H1 (cell line): ENCODE results near the gene SLC35F3. TPM values are rescaled to one million over a fixed set of nuclear protein-coding genes. Genes with fewer than 3 reads are reported as not detected.
"Not testable (repeated sequence)": the region's sequence is repeated elsewhere in the genome, so short reads cannot be mapped to it uniquely, and the experiment has no call there.

ENCODE experiments used
- CTCF ChIA-PET: fragments of 300-600 bp; sonication (Branson Sonifier 250); formaldehyde crosslinking; loops from one replicate; lab custom pipeline; 2021; ENCODE audit not compliant: partially characterized antibody; lab: Charles Lee
- POLR2A ChIA-PET: fragments of 300-600 bp; sonication (Branson Sonifier 250); formaldehyde crosslinking; loops from one replicate; lab custom pipeline; 2021; ENCODE audit warnings: inconsistent platforms; ENCODE audit not compliant: partially characterized antibody; lab: Charles Lee
- DNase-seq, 2 experiments: peaks; one replicate each; pipeline versions ENCODE4 v3.0.0 to v3.0.0-alpha.2; 2010 to 2022; ENCODE audit warnings: low spot score in 2 of 2, low read depth in 1 of 2, mixed read lengths in 1 of 2
- FAIRE-seq: peaks from 2 replicates; lab custom pipeline; 2011; peaks lifted over from hg19 to GRCh38; lab: Jason Lieb, UNC
- H2AFZ ChIP-seq: 2 replicates; pipeline ENCODE4 v1.8.1; 2012; ENCODE audit warnings: low read length, inconsistent platforms
- H2AK5ac ChIP-seq: 2 replicates; pipeline ENCODE4 v1.6.1; 2013; ENCODE audit warnings: low read depth, low read length
- H2BK120ac ChIP-seq: replicated peaks from 2 replicates; pipeline ENCODE3; 2013; ENCODE audit warnings: low read depth, low read length, inconsistent platforms
- H2BK12ac ChIP-seq: 2 replicates; pipeline ENCODE4 v1.6.1; 2013; ENCODE audit warnings: low read depth, low read length
- H2BK15ac ChIP-seq: 2 replicates; pipeline ENCODE4 v1.6.1; 2013; ENCODE audit warnings: low read length
- H2BK20ac ChIP-seq: 2 replicates; pipeline ENCODE4 v1.6.1; 2013; ENCODE audit warnings: low read length
- H2BK5ac ChIP-seq: 2 replicates; pipeline ENCODE4 v1.6.1; 2013; ENCODE audit warnings: low read depth, low read length
- H3K14ac ChIP-seq: 2 replicates; pipeline ENCODE4 v1.6.1; 2013; ENCODE audit warnings: inconsistent platforms; ENCODE audit not compliant: insufficient read length
- H3K18ac ChIP-seq: 2 replicates; pipeline ENCODE4 v1.6.1; 2013; ENCODE audit warnings: low read length; ENCODE audit errors: extremely low read depth
- H3K23ac ChIP-seq: 2 replicates; pipeline ENCODE4 v1.6.1; 2013; ENCODE audit warnings: inconsistent platforms; ENCODE audit not compliant: insufficient read length
- H3K23me2 ChIP-seq: 2 replicates; pipeline ENCODE4 v1.6.1; 2013; ENCODE audit warnings: low read depth, low read length
- H3K27ac ChIP-seq: 2 replicates; pipeline ENCODE4 v1.6.1; 2011; ENCODE audit warnings: low read depth, low read length, inconsistent platforms
- H3K27me3 ChIP-seq, 4 experiments: replicated peaks in 1 of 4; 1 replicate in 1 of 4; 2 replicates in 3 of 4; pipeline versions ENCODE4 v1.6.1 to v1.8.1; 2011 to 2013; ENCODE audit warnings: low read length in 3 of 4, mild to moderate bottlenecking in 3 of 4, inconsistent platforms in 2 of 4, mixed read lengths in 2 of 4, moderate library complexity in 1 of 4; ENCODE audit not compliant: control insufficient read depth in 3 of 4, insufficient read depth in 3 of 4; ENCODE audit errors: extremely low read depth in 1 of 4
- H3K36me3 ChIP-seq, 4 experiments: 2 replicates each; pipeline versions ENCODE4 v1.6.1 to v1.8.1; 2011 to 2013; ENCODE audit warnings: mild to moderate bottlenecking in 4 of 4, low read length in 3 of 4, moderate library complexity in 2 of 4, control low read depth in 1 of 4, inconsistent platforms in 1 of 4; ENCODE audit not compliant: insufficient read depth in 4 of 4, control insufficient read depth in 2 of 4
- H3K4ac ChIP-seq: replicated peaks from 2 replicates; pipeline ENCODE3; 2013; ENCODE audit warnings: low read length, low read depth, mixed read lengths, inconsistent platforms; ENCODE audit not compliant: insufficient read length
- H3K4me1 ChIP-seq, 4 experiments: replicated peaks in 1 of 4; 1 replicate in 1 of 4; 2 replicates in 3 of 4; pipeline versions ENCODE4 v1.6.1 to v1.8.1; 2011 to 2013; ENCODE audit warnings: low read length in 3 of 4, inconsistent platforms in 2 of 4, mixed read lengths in 1 of 4; ENCODE audit not compliant: insufficient read depth in 4 of 4, control insufficient read depth in 3 of 4
- H3K4me2 ChIP-seq, 2 experiments: 2 replicates each; pipeline versions ENCODE4 v1.6.1 to v1.8.1; 2011 to 2013; ENCODE audit warnings: low read depth in 2 of 2, low read length in 2 of 2, control low read depth in 1 of 2, inconsistent platforms in 1 of 2, mild to moderate bottlenecking in 1 of 2; ENCODE audit not compliant: insufficient read depth in 1 of 2
- H3K4me3 ChIP-seq, 4 experiments: fragments of 200-600, 300-600 bp in 1 of 4; sonication (generic), shearing (Covaris generic), sonication (Bioruptor Twin) in 1 of 4; 2 replicates each; pipeline versions ENCODE4 v1.5.1 to v1.8.1; 2011 to 2016; ENCODE audit warnings: low read length in 4 of 4, low read depth in 3 of 4, control low read depth in 2 of 4, inconsistent platforms in 2 of 4, mild to moderate bottlenecking in 2 of 4, mixed read lengths in 1 of 4, moderate library complexity in 1 of 4; ENCODE audit not compliant: insufficient read depth in 2 of 4; ENCODE audit errors: extremely low read depth in 1 of 4
- H3K56ac ChIP-seq: replicated peaks from 2 replicates; pipeline ENCODE3; 2013; ENCODE audit warnings: low read depth, mild to moderate bottlenecking, mixed read lengths, low read length, inconsistent platforms; ENCODE audit not compliant: insufficient read length
- H3K79me1 ChIP-seq: 2 replicates; pipeline ENCODE4 v1.6.1; 2013; ENCODE audit warnings: low read depth, low read length, control low read depth
- H3K79me2 ChIP-seq, 2 experiments: 2 replicates each; pipeline versions ENCODE4 v1.6.1 to v1.8.1; 2012 to 2013; ENCODE audit warnings: low read length in 2 of 2, mild to moderate bottlenecking in 2 of 2, inconsistent platforms in 1 of 2; ENCODE audit not compliant: insufficient read depth in 2 of 2, control insufficient read depth in 1 of 2
- H3K9ac ChIP-seq, 4 experiments: replicated peaks in 1 of 4; 1 replicate in 1 of 4; 2 replicates in 3 of 4; pipeline versions ENCODE4 v1.6.1 to v1.8.1; 2011 to 2013; ENCODE audit warnings: low read depth in 3 of 4, low read length in 3 of 4, control low read depth in 2 of 4, mild to moderate bottlenecking in 2 of 4, moderate library complexity in 2 of 4, inconsistent platforms in 1 of 4; ENCODE audit errors: extremely low read depth in 1 of 4
- H3K9me3 ChIP-seq, 2 experiments: 2 replicates each; pipeline versions ENCODE4 v1.6.1 to v1.8.1; 2012 to 2013; ENCODE audit warnings: mild to moderate bottlenecking in 2 of 2, moderate library complexity in 2 of 2, control low read depth in 1 of 2, inconsistent platforms in 1 of 2, low read depth in 1 of 2, low read length in 1 of 2, mixed read lengths in 1 of 2; ENCODE audit not compliant: insufficient read depth in 2 of 2
- H4K20me1 ChIP-seq, 2 experiments: replicated peaks in 1 of 2; 2 replicates each; pipeline versions ENCODE3 to v1.8.1; 2011 to 2013; ENCODE audit warnings: inconsistent platforms in 2 of 2, low read length in 2 of 2, mild to moderate bottlenecking in 1 of 2; ENCODE audit not compliant: insufficient read depth in 2 of 2, control insufficient read depth in 1 of 2
- H4K5ac ChIP-seq: 2 replicates; pipeline ENCODE4 v1.6.1; 2013; ENCODE audit warnings: low read length, low read depth, mixed read lengths, inconsistent platforms; ENCODE audit not compliant: insufficient read length
- H4K8ac ChIP-seq: 2 replicates; pipeline ENCODE4 v1.8.0; 2013; ENCODE audit warnings: mild to moderate bottlenecking, moderate library complexity, low read length, inconsistent platforms; ENCODE audit not compliant: insufficient read depth; ENCODE audit errors: extremely low read depth
- H4K91ac ChIP-seq: replicated peaks from 2 replicates; pipeline ENCODE3; 2013; ENCODE audit warnings: low read length, mixed read lengths, inconsistent platforms; ENCODE audit not compliant: insufficient read length
- WGBS, 2 experiments: shearing (Covaris generic) in 1 of 2; methylation state at CpG; one replicate each; pipeline versions ENCODE4 v1.1.6 to v1.1.7; 2013 to 2015; ENCODE audit warnings: low lambda C conversion rate in 2 of 2, mixed read lengths in 2 of 2, inconsistent platforms in 1 of 2, low coverage in 1 of 2, missing lambda C conversion rate in 1 of 2; ENCODE audit not compliant: insufficient replicate concordance in 2 of 2, insufficient coverage in 1 of 2, insufficient read length in 1 of 2; ENCODE audit errors: extremely low coverage in 1 of 2, missing lambda C conversion rate in 1 of 2; 5-methylcytosine and 5-hydroxymethylcytosine counted together
- polyA plus RNA-seq, 7 experiments: library from polyadenylated mRNA; depleted of rRNA in 3 of 7; stranded (reverse) in 5 of 7; unstranded in 2 of 7; fragments of >200 nt in 5 of 7; fragments of 200-250 nt in 2 of 7; gene quantifications; 1 replicate in 5 of 7; 2 replicates in 1 of 7; 4 replicates in 1 of 7; pipeline versions ENCODE4 v1.2.1 to v1.2.3, GENCODE V29; 2011 to 2013; ENCODE audit warnings: missing spikeins in 2 of 7, mixed read lengths in 2 of 7
- total RNA-seq: library from RNA; stranded (reverse); fragmentation: NEBNext Ultra II Directional; extraction: Animal tissue kit (Norgen Biotek cat#: 25700); gene quantifications from 2 replicates; pipeline ENCODE4 v1.2.1, GENCODE V29; 2021

The SLC35F3 gene
- total and polyA plus RNA-seq, 2 of the 8 experiments (the other 6 are each of a cell fraction or from before 2014, with no cell fraction given), result 0.78 to 1.2 TPM

- H3K4me2 ChIP-seq, H3K36me3 ChIP-seq, H3K27ac ChIP-seq, H3K79me2 ChIP-seq, H3K14ac ChIP-seq, H3K23ac ChIP-seq, H3K9me3 ChIP-seq, DNase-seq, H3K4me1 ChIP-seq, H3K4ac ChIP-seq, H4K91ac ChIP-seq, H2AK5ac ChIP-seq, H2AFZ ChIP-seq, H2BK15ac ChIP-seq, H3K9ac ChIP-seq, H4K5ac ChIP-seq, H3K4me3 ChIP-seq, H2BK12ac ChIP-seq, H3K18ac ChIP-seq, FAIRE-seq, H2BK20ac ChIP-seq, H3K79me1 ChIP-seq, H3K56ac ChIP-seq, H4K20me1 ChIP-seq, H2BK5ac ChIP-seq, H4K8ac ChIP-seq, H2BK120ac ChIP-seq: not testable (repeated sequence)
- peaks cover 11% of the 10 kb centered on the region; the same call in 1 of the 2 replicates for H3K23me2 ChIP-seq
- ChIA-PET POLR2A (interaction anchor here (2.4 kb wide), 1 partner anchor 10 kb away, joined by 6 read pairs; no protein-coding TSS in a partner anchor), CTCF (interaction anchor here (1.0 to 10.5 kb wide), 14 partner anchors 10 to 255 kb away, joined by 3 to 170 read pairs (median 8); no protein-coding TSS in a partner anchor)
- peaks cover 0 to 15% (median 9%) of the 10 kb centered on the region in 4 experiments; a peak in 6 of 7 replicates for H3K27me3 ChIP-seq
- WGBS, 2 experiments, result 54% methylated on average over 2 of the region's 2 CpGs; no CpG with 5 or more reads in 1 of the 2 experiments
Observed at GRCh38 chr1:234211855-234212254, 307.4 kb downstream of the SLC35F3 start.
